WERI-Rb-1 (cell line): ENCODE results near the gene DLST.

Experiments used
- DNase-seq: peaks from one replicate; pipeline ENCODE4 v3.0.0-alpha.2; 2020
- H3K27ac ChIP-seq: fragments of 250-450 bp; sonication (Bioruptor Pico); 2 replicates; pipeline ENCODE4 v1.5.1; 2020; ENCODE audit warnings: mild to moderate bottlenecking, moderate library complexity
- H3K27me3 ChIP-seq: fragments of 250-450 bp; sonication (Bioruptor Pico); 2 replicates; pipeline ENCODE4 v1.5.1; 2021; ENCODE audit warnings: mild to moderate bottlenecking, low read depth, moderate library complexity; ENCODE audit not compliant: insufficient read depth, severe bottlenecking
- H3K36me3 ChIP-seq: fragments of 250-450 bp; sonication (Bioruptor Pico); 2 replicates; pipeline ENCODE4 v1.5.1; 2020; ENCODE audit warnings: mild to moderate bottlenecking, moderate library complexity
- H3K4me3 ChIP-seq: 2 replicates; pipeline ENCODE4 v1.5.1; 2011; ENCODE audit warnings: low read depth, mild to moderate bottlenecking, control low read depth, low read length
- H3K9me3 ChIP-seq: fragments of 250-450 bp; sonication (Bioruptor Pico); 2 replicates; pipeline ENCODE4 v1.5.1; 2021; ENCODE audit warnings: mild to moderate bottlenecking, moderate library complexity; ENCODE audit not compliant: severe bottlenecking
- TF ChIP-seq, protein P1 (sequence below): IDR thresholded peaks from 2 replicates; pipeline ENCODE4 v1.5.1; 2011; ENCODE audit warnings: low read depth, mild to moderate bottlenecking, control low read depth, inconsistent platforms, low read length

The DLST gene

GRCh38 chr14:74917178-74917543, 35.4 kb downstream of the DLST start:
- Histone ChIP-seq H3K27ac (no peak overlapping the region), H3K36me3 (peaks cover 31% of the 10 kb centered on the region), H3K27me3 (no peaks in the 10 kb centered on the region), H3K4me3 (no peak overlapping the region), H3K9me3 (no peaks in the 10 kb centered on the region)
- TF ChIP-seq, protein P1, sequence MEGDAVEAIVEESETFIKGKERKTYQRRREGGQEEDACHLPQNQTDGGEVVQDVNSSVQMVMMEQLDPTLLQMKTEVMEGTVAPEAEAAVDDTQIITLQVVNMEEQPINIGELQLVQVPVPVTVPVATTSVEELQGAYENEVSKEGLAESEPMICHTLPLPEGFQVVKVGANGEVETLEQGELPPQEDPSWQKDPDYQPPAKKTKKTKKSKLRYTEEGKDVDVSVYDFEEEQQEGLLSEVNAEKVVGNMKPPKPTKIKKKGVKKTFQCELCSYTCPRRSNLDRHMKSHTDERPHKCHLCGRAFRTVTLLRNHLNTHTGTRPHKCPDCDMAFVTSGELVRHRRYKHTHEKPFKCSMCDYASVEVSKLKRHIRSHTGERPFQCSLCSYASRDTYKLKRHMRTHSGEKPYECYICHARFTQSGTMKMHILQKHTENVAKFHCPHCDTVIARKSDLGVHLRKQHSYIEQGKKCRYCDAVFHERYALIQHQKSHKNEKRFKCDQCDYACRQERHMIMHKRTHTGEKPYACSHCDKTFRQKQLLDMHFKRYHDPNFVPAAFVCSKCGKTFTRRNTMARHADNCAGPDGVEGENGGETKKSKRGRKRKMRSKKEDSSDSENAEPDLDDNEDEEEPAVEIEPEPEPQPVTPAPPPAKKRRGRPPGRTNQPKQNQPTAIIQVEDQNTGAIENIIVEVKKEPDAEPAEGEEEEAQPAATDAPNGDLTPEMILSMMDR = no peak
- no peak for DNase-seq

GRCh38 chr14:74917646-74918081, 35.9 kb downstream of the DLST start:
- DNase-seq = no peak
- peaks cover 31% of the 10 kb centered on the region for H3K36me3 ChIP-seq
- TF ChIP-seq, protein P1 = no peak
- no peak overlapping the region for H3K4me3 ChIP-seq
- H3K27me3 ChIP-seq = no peaks in the 10 kb centered on the region
- no peaks in the 10 kb centered on the region for H3K9me3 ChIP-seq
- H3K27ac ChIP-seq = no peak overlapping the region

GRCh38 chr14:74918380-74918779, 36.7 kb downstream of the DLST start:
- Histone ChIP-seq H3K4me3 (no peak overlapping the region), H3K36me3 (peaks cover 33% of the 10 kb centered on the region), H3K9me3 (no peaks in the 10 kb centered on the region), H3K27ac (no peak overlapping the region), H3K27me3 (no peaks in the 10 kb centered on the region)
- DNase-seq = no peak
- TF ChIP-seq, protein P1 = no peak

DNA sequence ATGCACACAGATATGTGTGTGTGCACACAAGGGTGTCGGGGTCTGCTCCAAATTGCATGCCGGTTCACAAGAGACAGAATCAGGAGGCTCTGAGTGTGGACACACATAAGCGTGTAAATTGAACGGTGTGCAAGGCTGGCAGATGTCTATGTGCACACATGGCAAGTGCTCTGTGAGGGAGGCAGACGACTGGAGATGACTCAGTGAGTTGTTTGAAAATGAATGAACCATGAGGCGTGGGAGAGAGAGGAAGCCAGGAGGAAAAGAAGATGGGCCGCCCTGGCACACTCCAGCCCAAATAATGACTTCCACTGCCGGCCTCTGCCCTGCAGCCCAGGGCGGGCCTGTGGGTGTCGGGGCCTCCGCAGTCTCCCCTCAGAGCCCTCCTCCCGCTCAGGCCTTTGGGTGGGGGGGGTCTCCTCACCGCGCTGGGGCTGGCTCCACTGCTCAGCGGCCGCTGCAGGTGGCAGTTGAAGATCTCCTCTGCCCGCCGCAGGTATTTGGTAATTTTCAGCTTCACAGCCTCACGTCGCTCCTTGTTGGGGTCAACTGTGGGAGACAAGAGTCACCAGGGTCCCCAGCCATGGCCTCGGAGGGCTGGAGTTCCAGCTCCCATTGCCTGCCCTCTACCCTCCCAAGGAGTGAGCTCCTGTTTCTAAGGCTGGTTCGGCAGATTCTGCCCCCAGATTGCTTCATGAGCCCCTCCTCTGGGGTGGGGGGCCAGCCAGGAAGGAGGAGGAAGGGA, 37.9 kb downstream of the DLST start:
- Histone ChIP-seq H3K9me3 (no peaks in the 10 kb centered on the region), H3K27ac (no peak overlapping the region), H3K36me3 (peaks cover 31% of the 10 kb centered on the region), H3K27me3 (no peaks in the 10 kb centered on the region), H3K4me3 (no peak overlapping the region)
- TF ChIP-seq, protein P1 = no peak
- DNase-seq = no peak

DNA sequence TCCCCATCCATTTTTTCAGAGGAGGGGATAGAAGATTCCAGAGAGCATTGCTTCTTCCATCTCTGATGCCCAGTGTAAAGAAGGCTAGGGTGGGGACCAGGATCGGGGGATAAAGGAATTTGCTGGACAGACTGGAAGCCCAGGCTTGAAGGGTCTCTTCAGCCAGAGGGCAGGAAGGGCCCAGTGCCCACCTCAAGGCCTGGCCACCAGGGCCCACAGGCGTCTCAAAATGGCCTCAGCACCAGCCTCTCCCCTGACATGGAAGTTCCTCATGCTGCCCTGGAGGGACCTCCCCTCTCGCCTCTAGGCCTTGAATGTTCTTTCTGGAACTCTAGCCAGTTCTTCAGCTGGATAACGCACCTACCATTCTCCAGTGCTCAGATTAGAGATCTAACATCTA, 38.6 kb downstream of the DLST start:
- Histone ChIP-seq H3K27me3 (no peaks in the 10 kb centered on the region), H3K4me3 (no peak overlapping the region), H3K27ac (no peak overlapping the region), H3K9me3 (no peaks in the 10 kb centered on the region), H3K36me3 (peaks cover 28% of the 10 kb centered on the region)
- TF ChIP-seq, protein P1 = no peak
- DNase-seq = no peak
